ENCODE data around the gene CREB3L1.
"Not testable (repeated sequence)": the region's sequence is repeated elsewhere in the genome, so short reads cannot be mapped to it uniquely, and the experiment has no call there.

CREB3L1 gene

DNA sequence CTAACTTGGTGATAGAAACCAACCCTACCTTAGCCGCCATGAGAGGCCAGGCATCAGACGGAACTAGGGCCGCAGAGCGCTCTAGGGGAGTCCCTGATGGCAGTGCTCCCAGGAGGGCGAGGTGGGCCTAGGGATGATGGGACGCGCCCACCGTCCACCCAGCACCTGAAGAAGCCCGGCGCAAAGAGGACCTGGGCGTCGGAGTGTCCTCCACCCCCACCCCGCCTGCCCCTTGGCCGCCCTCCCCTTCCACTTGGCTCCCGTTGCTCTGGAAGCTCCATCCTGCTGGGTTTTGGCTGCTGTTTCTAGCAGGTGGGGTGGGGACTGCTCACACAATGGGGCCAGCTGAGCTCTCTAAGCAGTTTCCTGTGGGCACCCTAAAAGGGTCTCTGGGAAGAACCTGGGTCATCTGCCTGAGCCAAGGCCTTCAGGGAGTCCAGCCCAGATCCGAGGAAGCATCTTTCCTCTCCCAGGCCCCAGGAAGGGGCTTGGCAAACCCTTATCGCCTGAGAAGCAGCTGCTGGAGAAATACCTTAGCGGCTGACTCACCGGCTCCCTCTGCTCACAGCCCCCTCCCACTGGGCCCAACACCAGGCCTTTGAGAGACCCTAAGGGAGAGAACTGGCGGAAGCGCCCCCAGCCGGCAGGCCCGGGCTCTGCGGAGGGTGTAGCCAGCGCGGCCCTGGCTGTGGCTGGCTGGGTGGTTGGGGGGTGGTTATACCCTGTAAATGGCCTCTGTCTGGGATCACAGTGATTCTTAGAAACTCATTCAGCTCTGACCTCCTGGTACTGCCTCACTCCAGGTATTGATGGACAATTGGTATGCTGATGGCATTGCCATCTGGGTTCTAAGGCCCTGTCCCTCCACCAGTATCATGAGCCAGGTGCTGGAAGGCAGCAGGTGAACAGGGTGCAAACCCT, 19.3 kb downstream of the CREB3L1 start:
- peak; percentile 81 for DNase-seq

DNA sequence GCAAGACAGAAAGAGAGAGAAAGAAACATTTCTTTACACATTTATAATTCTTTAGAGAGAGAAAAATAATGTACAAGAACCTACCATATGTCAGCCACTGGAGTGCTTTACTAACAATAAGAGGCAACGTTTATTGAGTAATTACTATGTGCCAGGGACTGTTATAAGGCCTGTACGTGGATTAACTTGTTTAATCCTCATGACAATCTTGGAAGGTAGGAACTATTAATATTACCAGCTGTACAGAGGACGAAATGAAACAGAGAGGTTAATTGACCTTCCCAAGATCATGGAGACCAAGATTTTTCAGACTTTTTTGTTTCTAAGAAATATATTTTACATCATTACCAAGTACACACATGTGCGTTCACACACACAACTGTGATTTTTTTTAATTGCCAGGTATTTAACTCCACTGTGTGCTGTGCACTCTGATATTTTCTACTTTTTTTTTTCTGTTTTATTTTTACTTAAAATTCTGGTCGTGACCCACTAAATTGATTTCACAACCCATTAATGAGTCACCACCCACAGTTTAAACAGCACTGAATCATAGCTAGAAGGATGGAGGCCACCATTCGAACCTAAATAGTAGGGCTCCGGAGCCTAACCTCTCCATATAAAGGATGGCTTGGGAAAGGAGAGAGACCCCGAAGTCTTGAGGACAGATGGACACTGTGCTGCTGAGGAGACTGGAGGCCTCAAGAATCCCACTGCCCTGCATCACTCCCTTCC, 21.4 kb downstream of the CREB3L1 start:
- no peak for DNase-seq

DNA sequence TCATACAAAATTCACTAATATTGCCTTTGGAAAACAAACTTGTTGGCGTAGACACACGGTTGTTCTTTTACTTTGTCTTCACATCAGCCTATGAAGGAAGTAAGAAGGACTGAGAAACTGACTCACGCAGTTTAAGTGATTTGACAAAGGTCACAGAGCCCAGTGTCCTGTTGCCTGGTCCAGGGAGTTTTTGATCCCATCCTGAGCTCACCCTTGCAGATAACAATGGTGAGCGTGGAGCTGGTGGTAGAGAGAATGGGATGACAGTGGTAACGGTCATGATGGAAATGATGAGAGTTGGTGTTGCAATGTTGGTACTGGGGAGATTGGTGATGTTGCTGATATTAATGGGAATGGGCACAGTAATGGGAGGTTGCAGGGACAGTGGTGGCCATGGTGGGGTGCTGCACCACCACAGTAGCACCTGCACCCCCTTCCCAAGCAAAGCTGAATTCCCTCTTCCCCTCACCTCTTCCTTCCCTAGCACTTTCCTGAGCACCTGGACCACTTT, 22.0 kb downstream of the CREB3L1 start:
- no peak for DNase-seq

- peak; percentile 13 for DNase-seq
Observed at GRCh38 chr11:46300270-46300669, 22.8 kb downstream of the CREB3L1 start.

GRCh38 chr11:46302866-46303265, 25.4 kb downstream of the CREB3L1 start:
- no peak for DNase-seq

DNA sequence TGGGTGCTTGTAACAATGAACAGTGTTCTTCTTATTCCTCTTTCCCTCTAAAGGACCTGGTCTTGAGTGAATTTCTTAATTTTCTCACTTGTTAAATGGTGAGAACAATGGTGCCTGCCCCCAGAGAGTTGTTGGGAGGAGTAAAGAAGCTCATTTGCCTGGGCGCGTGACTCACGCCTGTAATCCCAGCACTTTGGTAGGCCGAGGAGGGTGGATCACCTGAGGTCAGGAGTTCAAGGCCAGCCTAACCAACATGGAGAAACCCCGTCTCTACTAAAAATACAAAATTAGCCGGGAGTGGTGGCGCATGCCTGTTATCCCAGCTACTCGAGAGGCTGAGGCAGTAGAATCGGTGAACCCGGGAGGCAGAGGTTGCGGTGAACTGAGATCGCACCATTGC, 26.6 kb downstream of the CREB3L1 start:
- not testable (repeated sequence) for DNase-seq

DNA sequence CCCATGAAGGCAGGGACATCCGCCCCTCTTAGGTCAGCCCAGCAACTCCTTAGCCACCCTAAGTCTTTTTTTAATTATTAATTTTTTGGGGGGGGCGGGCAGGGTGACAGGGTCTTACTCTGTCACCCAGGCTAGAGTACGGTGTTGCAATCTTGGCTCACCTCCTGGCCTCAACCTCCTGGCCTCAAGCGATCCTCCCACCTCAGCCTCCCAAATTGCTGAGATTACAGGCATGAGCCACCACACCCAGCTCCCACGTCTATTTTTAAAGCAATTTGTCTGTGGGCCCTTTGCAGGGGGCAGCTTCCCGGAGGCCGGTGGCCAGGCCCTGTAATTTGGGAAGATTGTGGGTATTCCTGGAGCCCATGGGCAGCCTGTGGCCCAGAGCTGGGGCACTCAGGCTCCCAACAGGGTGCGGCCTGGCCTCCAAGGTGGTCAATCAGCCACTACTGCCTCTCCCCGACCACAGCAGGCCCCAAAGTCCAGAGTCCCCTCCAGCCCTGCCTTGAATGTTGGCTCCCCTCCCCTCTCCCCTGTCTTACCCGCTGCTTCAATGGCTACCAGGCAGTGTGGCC, 27.2 kb downstream of the CREB3L1 start:
- DNase-seq: peak; percentile 71

- DNase-seq: no peak
Observed at GRCh38 chr11:46305295-46305694, 27.8 kb downstream of the CREB3L1 start.

DNA sequence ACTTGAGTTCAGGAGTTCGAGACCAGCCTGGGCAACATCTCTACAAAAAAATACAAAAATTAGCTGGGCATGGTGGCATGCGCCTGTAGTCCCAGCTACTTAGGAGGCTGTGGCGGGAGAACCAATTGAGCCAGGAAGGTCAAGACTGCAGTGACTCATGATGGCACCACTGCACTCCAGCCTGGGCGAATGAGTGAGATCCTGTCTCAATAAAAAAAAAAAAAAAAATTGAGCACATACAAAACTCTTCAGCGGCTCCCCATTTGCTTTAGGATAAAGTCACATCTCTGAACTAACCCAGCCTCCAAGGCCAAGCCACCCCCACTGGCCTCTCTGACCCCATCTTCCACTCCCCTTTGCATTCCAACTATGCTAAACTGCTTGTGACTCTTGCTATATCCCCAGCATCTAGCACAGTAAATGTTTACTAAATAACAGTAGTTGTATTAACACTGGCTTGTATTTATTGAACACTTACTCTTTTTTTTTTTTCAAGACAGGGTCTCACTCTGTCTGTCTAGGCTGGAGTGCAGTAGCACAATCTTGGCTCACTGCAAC, 28.9 kb downstream of the CREB3L1 start:
- no peak for DNase-seq

DNA sequence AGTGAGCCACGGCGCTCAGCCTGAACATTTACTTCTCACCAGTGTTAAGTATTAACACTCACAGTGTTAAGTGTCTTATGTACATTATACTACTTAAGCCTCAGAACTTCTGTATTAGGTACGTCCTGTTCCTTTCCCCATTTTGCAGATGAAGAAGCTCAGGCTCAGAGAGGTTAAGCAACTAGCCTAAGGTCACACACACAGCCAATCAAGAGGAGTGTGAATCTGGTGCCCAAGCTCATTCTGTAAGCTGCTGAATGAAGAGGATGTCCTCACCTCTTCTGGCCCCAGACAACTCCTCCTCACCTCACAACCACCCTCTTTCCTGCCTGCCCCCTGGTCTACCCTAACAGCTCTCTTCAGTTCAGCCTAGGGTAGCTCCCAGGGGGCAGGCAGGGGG, 29.9 kb downstream of the CREB3L1 start:
- no peak for DNase-seq

GRCh38 chr11:46307785-46308341, 30.4 kb downstream of the CREB3L1 start:
- no peak for DNase-seq

GRCh38 chr11:46308631-46309419, 31.4 kb downstream of the CREB3L1 start:
- peak; percentile 81 for DNase-seq

- DNase-seq: no peak
Observed at GRCh38 chr11:46309814-46310259, 32.4 kb downstream of the CREB3L1 start.

GRCh38 chr11:46315033-46315738, 37.7 kb downstream of the CREB3L1 start:
- peak; percentile 82 for DNase-seq

GRCh38 chr11:46315783-46316563, 38.5 kb downstream of the CREB3L1 start:
- no peak for DNase-seq

DNA sequence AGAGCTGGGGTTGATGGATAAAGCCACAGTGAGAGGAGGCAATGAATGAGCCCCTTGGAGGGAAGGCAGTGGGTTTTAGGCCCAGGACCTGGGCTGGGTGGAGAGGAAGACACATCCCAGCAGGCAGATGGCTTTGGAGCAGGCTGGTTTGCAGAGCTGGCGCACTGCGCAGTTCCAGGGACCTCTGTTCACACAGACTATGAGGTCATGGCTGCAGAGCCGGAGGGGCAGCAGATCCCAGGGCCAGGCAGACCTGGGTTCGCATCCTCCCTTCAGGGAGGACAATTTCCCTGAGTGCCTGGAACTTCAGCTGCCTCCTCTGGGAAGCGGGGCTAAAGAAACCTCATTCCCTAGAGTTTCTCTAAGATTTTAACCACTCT, 41.6 kb downstream of the CREB3L1 start:
- DNase-seq: no peak

GRCh38 chr11:46321757-46322156, 44.3 kb downstream of the CREB3L1 start:
- DNase-seq: no peak

GRCh38 chr11:46322759-46323158, 45.3 kb downstream of the CREB3L1 start:
- DNase-seq: no peak

DNA sequence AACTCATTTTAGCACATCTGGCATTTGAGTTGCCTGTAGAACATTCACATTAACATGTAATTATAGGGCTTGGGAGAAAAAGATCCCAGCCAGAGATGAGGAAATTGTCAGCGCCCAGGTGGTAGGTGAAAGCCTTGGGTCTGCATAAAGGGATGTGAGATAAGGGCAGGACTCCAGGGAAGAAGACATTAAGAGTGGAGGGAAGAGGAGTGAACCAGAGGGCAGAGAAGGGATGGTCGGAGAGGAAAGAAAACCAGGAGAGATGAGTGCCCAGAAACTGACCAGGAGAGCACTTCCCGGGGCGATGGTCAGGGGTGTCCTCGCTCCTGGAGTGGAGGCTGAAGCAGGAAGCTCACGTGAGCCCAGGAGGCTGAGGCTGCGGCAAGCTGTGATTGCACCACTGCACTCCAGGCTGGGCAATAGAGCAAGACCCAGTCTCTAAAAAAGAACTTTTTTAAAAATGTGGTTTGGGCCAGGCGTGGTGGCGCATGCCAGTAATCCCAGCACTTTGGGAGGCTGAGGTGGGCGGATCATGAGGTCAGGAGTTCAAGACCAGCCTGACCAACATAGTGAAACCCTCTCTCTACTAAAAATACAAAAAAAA, 49.5 kb downstream of the CREB3L1 start:
- no peak for DNase-seq

- DNase-seq: no peak
Observed at GRCh38 chr11:46327829-46328228, 50.4 kb downstream of the CREB3L1 start.

Data from femur (tissue), 1 donor.